Panc1 (cell line): ENCODE data around the gene NUDT6. TPM values are rescaled to one million over a fixed set of nuclear protein-coding genes. Genes with fewer than 3 reads are reported as not detected.
"Not testable (repeated sequence)": the region's sequence is repeated elsewhere in the genome, so short reads cannot be mapped to it uniquely, and the experiment has no call there.

Experiments used
- ATAC-seq: fragments of 200-7000 bp; cut with Tn5 transposase; 2 replicates; pipeline ENCODE4 v1.9.1; 2020; ENCODE audit warnings: mild to moderate bottlenecking, moderate library complexity
- BruUV-seq: library from RNA; stranded (reverse); fragments of 400-500 nt; replicated peaks from 2 replicates; lab custom pipeline; 2021; lab: Mats Ljungman, UMichigan
- CTCF ChIA-PET: fragments of 300-600 bp; sonication (Branson Sonifier 250); formaldehyde crosslinking; loops from one replicate; lab custom pipeline; 2022; ENCODE audit warnings: antibody characterized with exemption; lab: Charles Lee
- POLR2A ChIA-PET: fragments of 300-600 bp; sonication (Branson Sonifier 250); formaldehyde crosslinking; loops from one replicate; lab custom pipeline; 2022; ENCODE audit warnings: antibody characterized with exemption; lab: Charles Lee
- DNase-seq: peaks from one replicate; pipeline ENCODE4 v3.0.0-alpha.2; 2010; ENCODE audit warnings: low read depth, low spot score
- H3K27ac ChIP-seq: 2 replicates; pipeline ENCODE4 v1.5.1; 2011; ENCODE audit warnings: mild to moderate bottlenecking, low read length, inconsistent platforms
- H3K27me3 ChIP-seq: fragments of 200-500 bp; sonication (Bioruptor generic); 2 replicates; pipeline ENCODE4 v1.6.0; 2014; ENCODE audit warnings: low read length, inconsistent platforms; ENCODE audit not compliant: control insufficient read depth, insufficient read depth
- H3K36me3 ChIP-seq: fragments of 200-500 bp; sonication (Bioruptor generic); 2 replicates; pipeline ENCODE4 v1.5.1; 2014; ENCODE audit warnings: inconsistent platforms, mild to moderate bottlenecking, low read length, moderate library complexity; ENCODE audit not compliant: control insufficient read depth, insufficient read depth
- H3K4me1 ChIP-seq: 2 replicates; pipeline ENCODE4 v1.5.1; 2011; ENCODE audit warnings: inconsistent platforms, mild to moderate bottlenecking, low read length, moderate library complexity; ENCODE audit not compliant: control insufficient read depth, insufficient read depth
- H3K4me3 ChIP-seq, 2 experiments: 2 replicates each; pipeline ENCODE4 v1.5.1; 2011 to 2012; ENCODE audit warnings: low read depth in 2 of 2, low read length in 2 of 2, mild to moderate bottlenecking in 2 of 2, inconsistent platforms in 1 of 2, moderate library complexity in 1 of 2
- H3K9me3 ChIP-seq: fragments of 200-500 bp; sonication (Bioruptor generic); 2 replicates; pipeline ENCODE4 v1.5.1; 2014; ENCODE audit warnings: low read depth, mild to moderate bottlenecking, inconsistent platforms, low read length, moderate library complexity; ENCODE audit not compliant: control insufficient read depth, insufficient read depth
- CTCF ChIP-seq: fragments of 450-650 bp; IDR thresholded peaks from 2 replicates; pipeline ENCODE4 v1.5.1; 2017; ENCODE audit warnings: mild to moderate bottlenecking
- POLR2AphosphoS5 ChIP-seq: IDR thresholded peaks from 2 replicates; pipeline ENCODE4 v1.6.1; 2012; ENCODE audit warnings: mild to moderate bottlenecking, low read depth, low read length, moderate library complexity
- REST ChIP-seq, 2 experiments: IDR thresholded peaks; 2 replicates each; pipeline ENCODE4 v1.6.1; 2011 to 2012; ENCODE audit warnings: low read depth in 2 of 2, control low read depth in 1 of 2, low read length in 1 of 2, mild to moderate bottlenecking in 1 of 2, moderate library complexity in 1 of 2; ENCODE audit not compliant: insufficient read depth in 1 of 2
- SIN3A ChIP-seq: IDR thresholded peaks from 2 replicates; pipeline ENCODE4 v1.6.1; 2012; ENCODE audit warnings: low read depth, mild to moderate bottlenecking, low read length, moderate library complexity, borderline replicate concordance; ENCODE audit not compliant: insufficient read depth
- TCF7L2 ChIP-seq: IDR thresholded peaks from 2 replicates; pipeline ENCODE4 v1.6.1; 2011; ENCODE audit warnings: mild to moderate bottlenecking, low read depth, low read length, inconsistent platforms
- in situ Hi-C: cut with HindIII; loops from 2 replicates; pipeline ENCODE4 v1.10.0; 2016; ENCODE audit warnings: low sequenced_read_pairs, low pct_unique_long_range_greater_than_20kb
- intact Hi-C: fragments of 100-400 bp; cut with micrococcal nuclease; formaldehyde crosslinking; loops from one replicate; pipeline ENCODE4 v1.10.0; 2022; ENCODE audit not compliant: unreplicated experiment
- total RNA-seq: library from RNA; stranded (reverse); gene quantifications from one replicate; pipeline ENCODE4 v1.2.1, GENCODE V29; 2021; ENCODE audit not compliant: unreplicated experiment

NUDT6 gene
- total RNA-seq, 1 experiment from 2014 or later = 7.5 TPM

DNA sequence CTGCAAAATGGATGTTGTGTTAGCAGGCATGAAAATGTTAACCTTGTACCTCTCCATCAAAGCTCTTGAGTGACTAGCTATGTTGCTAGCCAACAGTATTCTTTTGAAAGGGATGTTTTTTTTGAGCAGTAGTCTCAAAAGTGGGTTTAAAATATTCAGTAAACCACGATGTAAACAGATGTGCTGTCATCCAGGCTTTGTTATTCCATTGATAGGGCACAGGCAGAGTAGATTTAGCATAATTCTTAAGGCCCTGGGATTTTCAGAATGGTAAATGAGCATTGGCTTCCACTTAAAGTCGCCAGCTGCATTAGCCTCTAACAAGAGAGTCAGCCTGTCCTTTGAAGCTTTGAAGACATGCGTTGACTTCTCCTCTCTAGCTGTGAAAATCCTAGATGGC lies 77.3 kb downstream of the NUDT6 start:
- TF ChIP-seq REST (IDR thresholded peaks at IDR 0.05; ENCODE audit: insufficient read depth in 1 of 2, low read depth in 2 of 2, low read length in 1 of 2) (no peak), TCF7L2 (no peak), POLR2AphosphoS5 (no peak), SIN3A (no peak), CTCF (no peak)
- DNase-seq (no peak), ATAC-seq (no peak)
- Histone ChIP-seq H3K27me3 (no peaks in the 10 kb centered on the region), H3K4me1 (no peaks in the 10 kb centered on the region), H3K9me3 (no peaks in the 10 kb centered on the region), H3K4me3 (no peak overlapping the region), H3K36me3 (no peaks in the 10 kb centered on the region; the same call in 1 of the 2 replicates), H3K27ac (no peak overlapping the region)
- BruUV-seq = no TSS peak
- in situ Hi-C loops (no loop called here), intact Hi-C loops (no loop called here)
- ChIA-PET CTCF (no interaction called here), POLR2A (no interaction called here)

DNA sequence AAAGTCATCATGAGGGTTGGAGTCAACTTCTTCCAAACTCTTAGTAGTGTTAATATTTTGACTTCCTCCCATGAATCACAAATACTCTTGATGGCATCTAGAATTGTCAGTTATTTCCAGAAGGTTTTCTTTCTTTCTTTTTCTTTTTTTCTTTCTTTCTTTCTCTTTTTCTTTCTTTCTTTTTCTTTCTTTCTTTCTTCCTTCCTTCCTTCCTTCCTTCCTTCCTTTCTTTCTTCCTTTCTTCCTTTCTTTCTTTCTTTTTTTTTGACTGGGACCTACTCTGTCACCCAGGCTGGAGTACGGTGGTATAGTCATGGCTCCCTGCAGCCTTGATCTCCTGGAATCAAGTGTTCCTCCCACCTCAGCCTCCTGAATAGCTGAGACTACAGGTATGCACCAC lies 78.0 kb downstream of the NUDT6 start:
- H3K4me1 ChIP-seq, POLR2A ChIA-PET, H3K4me3 ChIP-seq, H3K27me3 ChIP-seq, H3K9me3 ChIP-seq, intact Hi-C loops, CTCF ChIA-PET, H3K36me3 ChIP-seq, H3K27ac ChIP-seq, DNase-seq, ATAC-seq, BruUV-seq, in situ Hi-C loops: not testable (repeated sequence)

DNA sequence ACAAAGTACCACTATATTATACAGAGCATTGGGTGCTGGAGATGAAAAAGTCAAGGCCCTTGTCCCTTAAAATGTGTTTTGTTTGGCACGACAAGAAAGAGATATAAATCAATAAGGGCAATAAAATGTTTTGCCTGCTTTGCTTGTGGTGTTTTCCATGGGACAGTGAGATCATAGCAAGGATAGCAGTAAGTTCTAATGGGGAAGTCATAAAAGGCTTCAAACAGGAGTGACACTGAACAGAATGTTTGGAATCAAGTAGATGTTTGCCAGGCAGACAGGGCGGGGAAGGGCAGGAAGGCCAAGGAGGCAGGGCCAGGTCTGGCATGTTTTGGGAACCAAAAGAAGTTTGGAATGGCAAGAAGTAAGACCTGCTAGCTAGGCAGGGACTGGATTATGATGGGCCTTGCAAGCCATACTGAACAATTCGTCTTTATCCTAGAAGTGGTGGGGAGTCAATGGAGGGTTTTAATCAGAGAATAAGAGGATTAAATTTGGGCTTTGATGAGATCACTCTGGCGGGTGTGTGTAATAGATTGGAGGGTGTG lies 79.3 kb downstream of the NUDT6 start:
- H3K27ac ChIP-seq = no peak overlapping the region
- no peaks in the 10 kb centered on the region for H3K27me3 ChIP-seq
- intact Hi-C loops = no loop called here
- no peak for TF ChIP-seq SIN3A
- TF ChIP-seq TCF7L2 = no peak
- no peak for TF ChIP-seq REST (IDR thresholded peaks at IDR 0.05; ENCODE audit: insufficient read depth in 1 of 2, low read depth in 2 of 2, low read length in 1 of 2)
- TF ChIP-seq POLR2AphosphoS5 = no peak
- no peak for TF ChIP-seq CTCF
- no peaks in the 10 kb centered on the region for H3K9me3 ChIP-seq
- peak; percentile 30; the same call in 1 of the 2 replicates for ATAC-seq
- no peaks in the 10 kb centered on the region; the same call in 1 of the 2 replicates for H3K36me3 ChIP-seq
- in situ Hi-C loops = no loop called here
- ChIA-PET POLR2A (no interaction called here), CTCF (no interaction called here)
- DNase-seq = no peak
- H3K4me3 ChIP-seq = no peak overlapping the region
- H3K4me1 ChIP-seq = no peaks in the 10 kb centered on the region
- BruUV-seq = no TSS peak
